Neural cell (in vitro differentiated cells): Measurements from ENCODE around the gene SKIC2. TPM values are rescaled to one million over a fixed set of nuclear protein-coding genes. Genes with fewer than 3 reads are reported as not detected.

Experiments used
- H2AFZ ChIP-seq: fragments of 200-600, 300-800 bp; sonication (generic), shearing (Covaris generic); 2 replicates; pipeline ENCODE4 v1.6.0; 2014; ENCODE audit warnings: low read depth, mild to moderate bottlenecking, antibody characterized with exemption, low read length, moderate library complexity
- H3F3A ChIP-seq: fragments of 200-600 bp; shearing (Covaris generic); 2 replicates; pipeline ENCODE4 v1.6.1; 2016; ENCODE audit warnings: mild to moderate bottlenecking, moderate library complexity, mixed read lengths, antibody characterized with exemption, low read length; ENCODE audit not compliant: insufficient read depth, poor library complexity, severe bottlenecking
- H3K27ac ChIP-seq: fragments of 200-600, 300-800 bp; sonication (generic), shearing (Covaris generic); 2 replicates; pipeline ENCODE4 v1.5.1; 2014; ENCODE audit warnings: mild to moderate bottlenecking, low read length, moderate library complexity
- H3K27me3 ChIP-seq: fragments of 300-800, 200-600 bp; sonication (generic), shearing (Covaris generic); 2 replicates; pipeline ENCODE4 v1.6.0; 2014; ENCODE audit warnings: mild to moderate bottlenecking, low read depth, low read length, moderate library complexity; ENCODE audit not compliant: insufficient read depth
- H3K36me3 ChIP-seq: fragments of 300-800, 200-600 bp; sonication (generic), shearing (Covaris generic); 2 replicates; pipeline ENCODE4 v1.5.1; 2014; ENCODE audit warnings: mild to moderate bottlenecking, antibody characterized with exemption, low read length, moderate library complexity; ENCODE audit not compliant: insufficient read depth
- H3K4me2 ChIP-seq: fragments of 300-800, 200-600 bp; sonication (generic), shearing (Covaris generic); 2 replicates; pipeline ENCODE4 v1.6.0; 2014; ENCODE audit warnings: mild to moderate bottlenecking, low read length
- H3K4me3 ChIP-seq: fragments of 300-800, 200-600 bp; sonication (generic), shearing (Covaris generic); 2 replicates; pipeline ENCODE4 v1.5.1; 2014; ENCODE audit warnings: mild to moderate bottlenecking, low read length, moderate library complexity
- H3K79me2 ChIP-seq: fragments of 200-600 bp; shearing (Covaris generic); replicated peaks from 2 replicates; pipeline ENCODE4 v1.6.0; 2014; ENCODE audit warnings: mild to moderate bottlenecking, low read length, moderate library complexity; ENCODE audit not compliant: insufficient read depth
- H3K9ac ChIP-seq: fragments of 300-800, 200-600 bp; sonication (generic), shearing (Covaris generic); 2 replicates; pipeline ENCODE4 v1.6.1; 2016; ENCODE audit warnings: mild to moderate bottlenecking, low read length, mixed read lengths
- H3K9me2 ChIP-seq: fragments of 200-600 bp; shearing (Covaris generic); 2 replicates; pipeline ENCODE4 v1.6.1; 2016; ENCODE audit warnings: mild to moderate bottlenecking, low read length, mixed read lengths; ENCODE audit not compliant: insufficient read depth
- H3K9me3 ChIP-seq: fragments of 200-600, 300-800 bp; sonication (generic), shearing (Covaris generic); 2 replicates; pipeline ENCODE4 v1.6.1; 2016; ENCODE audit warnings: mild to moderate bottlenecking, mixed run types, low read length, moderate library complexity, mixed read lengths
- H4K20me1 ChIP-seq: fragments of 200-600 bp; shearing (Covaris generic); 2 replicates; pipeline ENCODE4 v1.6.1; 2016; ENCODE audit warnings: mild to moderate bottlenecking, mixed run types; ENCODE audit not compliant: insufficient read depth
- EP300 ChIP-seq: fragments of 450-650 bp; conservative IDR thresholded peaks from 2 replicates; pipeline ENCODE4 v1.6.1; 2014; ENCODE audit warnings: antibody characterized with exemption, mild to moderate bottlenecking, moderate library complexity; ENCODE audit not compliant: poor library complexity, severe bottlenecking
- EZH2 ChIP-seq: fragments of 200-600, 300-800 bp; shearing (Covaris generic), sonication (generic); IDR thresholded peaks from 2 replicates; pipeline ENCODE4 v1.6.1; 2014; ENCODE audit warnings: antibody characterized with exemption, low read length, borderline replicate concordance, mild to moderate bottlenecking; ENCODE audit not compliant: insufficient read depth, poor library complexity, severe bottlenecking
- MXI1 ChIP-seq: fragments of 450-650 bp; conservative IDR thresholded peaks from 2 replicates; pipeline ENCODE4 v1.6.1; 2014; ENCODE audit warnings: antibody characterized with exemption, mild to moderate bottlenecking; ENCODE audit not compliant: poor library complexity, severe bottlenecking
- POLR2AphosphoS5 ChIP-seq: IDR thresholded peaks from 2 replicates; pipeline ENCODE4 v1.6.1; 2012
- RAD21 ChIP-seq: fragments of 450-650 bp; conservative IDR thresholded peaks from 2 replicates; pipeline ENCODE4 v1.6.1; 2014; ENCODE audit warnings: antibody characterized with exemption, mild to moderate bottlenecking, moderate library complexity
- SMC3 ChIP-seq: fragments of 450-650 bp; conservative IDR thresholded peaks from 2 replicates; pipeline ENCODE4 v1.6.1; 2014; ENCODE audit warnings: antibody characterized with exemption, mild to moderate bottlenecking, moderate library complexity; ENCODE audit not compliant: poor library complexity
- TAF1 ChIP-seq: IDR thresholded peaks from 2 replicates; pipeline ENCODE4 v1.6.1; 2012; ENCODE audit warnings: low read depth
- polyA plus RNA-seq: library from polyadenylated mRNA; depleted of rRNA; stranded (reverse); fragments of >200 nt; gene quantifications from 2 replicates; pipeline ENCODE4 v1.2.3, GENCODE V29; 2014
- TF ChIP-seq, protein P1 (sequence below): IDR thresholded peaks from 2 replicates; pipeline ENCODE4 v1.6.1; 2012; ENCODE audit warnings: borderline replicate concordance
- TF ChIP-seq, protein P2 (sequence below): fragments of 450-650 bp; IDR thresholded peaks from 2 replicates; pipeline ENCODE4 v1.5.1; 2014; ENCODE audit warnings: antibody characterized with exemption, mild to moderate bottlenecking, moderate library complexity; ENCODE audit not compliant: poor library complexity, severe bottlenecking

The SKIC2 gene
- polyA plus RNA-seq, 1 donor from 2014 or later = 48.2 TPM

DNA sequence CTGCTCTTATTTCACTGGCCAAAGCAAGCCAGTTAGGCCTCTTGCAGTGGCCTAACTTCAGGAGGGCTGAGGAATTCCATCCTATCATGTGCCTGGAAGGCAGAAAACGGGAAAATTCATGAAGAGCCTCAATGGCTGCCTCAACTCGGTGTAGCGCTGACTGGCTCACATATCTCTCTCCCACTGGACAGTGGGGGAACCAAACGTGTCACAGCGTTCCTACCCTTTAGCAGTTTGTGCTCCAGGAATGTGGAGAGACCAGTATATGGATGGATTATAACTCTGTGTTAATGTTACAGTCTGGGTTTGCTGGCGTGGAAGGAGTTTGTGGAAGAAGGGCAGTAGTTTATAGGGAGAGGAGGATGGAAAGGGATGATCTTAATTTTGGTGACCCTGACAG lies 43.2 kb upstream of the SKIC2 start:
- Histone ChIP-seq H3F3A (no peaks in the 10 kb centered on the region), H3K79me2 (no peaks in the 10 kb centered on the region), H3K9me3 (no peaks in the 10 kb centered on the region), H2AFZ (no peak overlapping the region), H4K20me1 (no peaks in the 10 kb centered on the region), H3K27ac (no peak overlapping the region), H3K9me2 (no peaks in the 10 kb centered on the region), H3K27me3 (no peaks in the 10 kb centered on the region), H3K9ac (no peak overlapping the region), H3K4me3 (no peak overlapping the region), H3K4me2 (no peak overlapping the region), H3K36me3 (no peaks in the 10 kb centered on the region)
- no peak for TF ChIP-seq EZH2
- no peak for TF ChIP-seq RAD21
- no peak for TF ChIP-seq SMC3
- TF ChIP-seq MXI1 = no peak
- TF ChIP-seq EP300 = no peak
- TF ChIP-seq, protein P1, sequence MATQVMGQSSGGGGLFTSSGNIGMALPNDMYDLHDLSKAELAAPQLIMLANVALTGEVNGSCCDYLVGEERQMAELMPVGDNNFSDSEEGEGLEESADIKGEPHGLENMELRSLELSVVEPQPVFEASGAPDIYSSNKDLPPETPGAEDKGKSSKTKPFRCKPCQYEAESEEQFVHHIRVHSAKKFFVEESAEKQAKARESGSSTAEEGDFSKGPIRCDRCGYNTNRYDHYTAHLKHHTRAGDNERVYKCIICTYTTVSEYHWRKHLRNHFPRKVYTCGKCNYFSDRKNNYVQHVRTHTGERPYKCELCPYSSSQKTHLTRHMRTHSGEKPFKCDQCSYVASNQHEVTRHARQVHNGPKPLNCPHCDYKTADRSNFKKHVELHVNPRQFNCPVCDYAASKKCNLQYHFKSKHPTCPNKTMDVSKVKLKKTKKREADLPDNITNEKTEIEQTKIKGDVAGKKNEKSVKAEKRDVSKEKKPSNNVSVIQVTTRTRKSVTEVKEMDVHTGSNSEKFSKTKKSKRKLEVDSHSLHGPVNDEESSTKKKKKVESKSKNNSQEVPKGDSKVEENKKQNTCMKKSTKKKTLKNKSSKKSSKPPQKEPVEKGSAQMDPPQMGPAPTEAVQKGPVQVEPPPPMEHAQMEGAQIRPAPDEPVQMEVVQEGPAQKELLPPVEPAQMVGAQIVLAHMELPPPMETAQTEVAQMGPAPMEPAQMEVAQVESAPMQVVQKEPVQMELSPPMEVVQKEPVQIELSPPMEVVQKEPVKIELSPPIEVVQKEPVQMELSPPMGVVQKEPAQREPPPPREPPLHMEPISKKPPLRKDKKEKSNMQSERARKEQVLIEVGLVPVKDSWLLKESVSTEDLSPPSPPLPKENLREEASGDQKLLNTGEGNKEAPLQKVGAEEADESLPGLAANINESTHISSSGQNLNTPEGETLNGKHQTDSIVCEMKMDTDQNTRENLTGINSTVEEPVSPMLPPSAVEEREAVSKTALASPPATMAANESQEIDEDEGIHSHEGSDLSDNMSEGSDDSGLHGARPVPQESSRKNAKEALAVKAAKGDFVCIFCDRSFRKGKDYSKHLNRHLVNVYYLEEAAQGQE = no peak
- TF ChIP-seq, protein P2, sequence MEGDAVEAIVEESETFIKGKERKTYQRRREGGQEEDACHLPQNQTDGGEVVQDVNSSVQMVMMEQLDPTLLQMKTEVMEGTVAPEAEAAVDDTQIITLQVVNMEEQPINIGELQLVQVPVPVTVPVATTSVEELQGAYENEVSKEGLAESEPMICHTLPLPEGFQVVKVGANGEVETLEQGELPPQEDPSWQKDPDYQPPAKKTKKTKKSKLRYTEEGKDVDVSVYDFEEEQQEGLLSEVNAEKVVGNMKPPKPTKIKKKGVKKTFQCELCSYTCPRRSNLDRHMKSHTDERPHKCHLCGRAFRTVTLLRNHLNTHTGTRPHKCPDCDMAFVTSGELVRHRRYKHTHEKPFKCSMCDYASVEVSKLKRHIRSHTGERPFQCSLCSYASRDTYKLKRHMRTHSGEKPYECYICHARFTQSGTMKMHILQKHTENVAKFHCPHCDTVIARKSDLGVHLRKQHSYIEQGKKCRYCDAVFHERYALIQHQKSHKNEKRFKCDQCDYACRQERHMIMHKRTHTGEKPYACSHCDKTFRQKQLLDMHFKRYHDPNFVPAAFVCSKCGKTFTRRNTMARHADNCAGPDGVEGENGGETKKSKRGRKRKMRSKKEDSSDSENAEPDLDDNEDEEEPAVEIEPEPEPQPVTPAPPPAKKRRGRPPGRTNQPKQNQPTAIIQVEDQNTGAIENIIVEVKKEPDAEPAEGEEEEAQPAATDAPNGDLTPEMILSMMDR = no peak
- no peak for TF ChIP-seq POLR2AphosphoS5
- no peak for TF ChIP-seq TAF1

DNA sequence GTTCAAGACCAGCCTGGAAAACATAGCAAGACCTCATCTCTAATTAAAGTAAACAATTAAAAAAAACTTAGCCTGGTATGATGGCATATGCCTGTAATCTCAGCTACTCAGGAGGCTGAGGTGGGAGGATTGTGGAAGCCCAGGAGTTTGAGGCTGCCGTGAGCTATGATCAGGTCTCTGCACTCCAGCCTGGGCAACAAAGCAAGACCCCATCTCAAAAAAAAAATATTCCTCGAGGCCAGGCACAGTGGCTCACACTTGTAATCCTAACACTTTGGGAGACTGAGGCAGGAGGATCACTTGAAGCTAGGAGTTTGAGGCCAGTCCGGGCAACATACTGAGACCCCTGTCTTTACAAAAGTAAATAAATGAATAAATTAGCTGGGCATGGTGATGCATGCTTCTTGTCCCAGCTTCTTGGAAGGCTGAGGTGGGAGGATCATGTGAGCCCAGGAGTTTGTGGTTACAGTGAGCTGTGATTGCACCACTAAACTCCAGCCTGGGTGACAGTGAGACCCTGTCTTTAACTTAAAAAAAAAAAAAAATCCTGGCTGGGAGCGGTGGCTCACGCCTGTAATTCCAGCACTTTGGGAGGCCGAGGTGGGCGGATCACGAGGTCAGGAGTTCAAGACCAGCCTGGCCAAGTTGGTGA lies 40.8 kb upstream of the SKIC2 start:
- no peak overlapping the region for H3K9ac ChIP-seq
- H3K9me2 ChIP-seq = no peaks in the 10 kb centered on the region
- no peaks in the 10 kb centered on the region for H3K27me3 ChIP-seq
- no peaks in the 10 kb centered on the region for H3K9me3 ChIP-seq
- H3K4me3 ChIP-seq = no peak overlapping the region
- no peaks in the 10 kb centered on the region for H3K36me3 ChIP-seq
- H2AFZ ChIP-seq = no peak overlapping the region
- no peak for TF ChIP-seq EZH2
- no peak for TF ChIP-seq RAD21
- TF ChIP-seq, protein P2 = no peak
- TF ChIP-seq SMC3 = no peak
- TF ChIP-seq EP300 = no peak
- H3K4me2 ChIP-seq = no peak overlapping the region
- H3K27ac ChIP-seq = no peak overlapping the region
- H4K20me1 ChIP-seq = no peaks in the 10 kb centered on the region
- H3K79me2 ChIP-seq = no peaks in the 10 kb centered on the region
- H3F3A ChIP-seq = no peaks in the 10 kb centered on the region
